Measurements from ENCODE around the gene LEFTY2.

DNA sequence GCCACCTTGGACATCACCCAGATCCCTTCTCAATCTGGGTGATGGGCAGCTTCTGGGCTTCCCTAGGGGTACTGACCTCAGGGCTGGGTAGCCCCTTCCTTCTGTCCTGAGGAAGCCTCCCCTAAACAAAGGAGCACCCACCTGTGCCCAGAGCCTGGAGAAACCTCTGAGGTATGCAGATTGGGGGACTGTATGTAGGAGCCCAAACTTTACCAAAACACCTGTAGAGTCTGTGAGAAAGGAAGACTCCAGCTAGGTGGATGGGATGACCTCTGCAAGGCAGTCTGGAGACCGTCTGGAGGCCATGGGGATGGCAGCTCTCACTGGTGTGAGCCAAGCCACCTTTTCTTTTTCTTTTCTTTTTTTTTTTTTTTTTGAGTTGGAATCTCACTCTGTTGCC lies 13.7 kb upstream of the LEFTY2 start:
- no peak for TF ChIP-seq ZNF274 (IDR thresholded peaks at IDR 0.05; ENCODE audit: low read depth, low read length)
- TF ChIP-seq SUZ12 (IDR thresholded peaks at IDR 0.05; ENCODE audit: extremely low read depth, insufficient read depth, insufficient read length): no peak
- TF ChIP-seq YY1 (IDR thresholded peaks at IDR 0.05; ENCODE audit: insufficient read depth, insufficient read length): no peak
